Stimulated activated CD8-positive, alpha-beta memory T cell treated with anti-CD3 and anti-CD28 coated beads, Interleukin-4, amount 100 ng/mL, for 24 hours (primary cell): ENCODE measurements around the gene DPP10.
"Not testable (repeated sequence)": the region's sequence is repeated elsewhere in the genome, so short reads cannot be mapped to it uniquely, and the experiment has no call there.

Experiments used
- DNase-seq: peaks from one replicate; pipeline ENCODE4 v3.0.0-alpha.2; 2020; ENCODE audit warnings: low read depth

The DPP10 gene

DNA sequence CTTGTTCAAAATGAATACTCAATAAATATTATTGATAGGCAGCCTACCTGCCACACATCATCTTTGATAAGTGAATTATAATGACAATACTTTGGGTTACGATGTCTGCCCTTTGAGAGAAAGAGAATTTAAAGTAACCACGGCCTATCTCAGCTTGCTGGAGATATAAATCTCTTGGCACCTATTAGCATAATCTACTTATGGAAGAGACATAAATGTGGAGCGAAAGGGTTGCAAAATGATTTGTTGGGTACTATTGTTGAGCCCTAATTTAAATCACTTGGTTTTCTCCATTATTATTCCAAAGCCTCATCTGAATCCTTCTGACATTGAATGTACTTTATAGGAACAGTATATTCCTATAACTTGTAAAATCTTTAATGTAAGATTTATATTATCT is 520.1 kb downstream of the DPP10 start:
- no peak for DNase-seq

GRCh38 chr2:114968748-114969400 is 526.4 kb downstream of the DPP10 start:
- no peak for DNase-seq

DNA sequence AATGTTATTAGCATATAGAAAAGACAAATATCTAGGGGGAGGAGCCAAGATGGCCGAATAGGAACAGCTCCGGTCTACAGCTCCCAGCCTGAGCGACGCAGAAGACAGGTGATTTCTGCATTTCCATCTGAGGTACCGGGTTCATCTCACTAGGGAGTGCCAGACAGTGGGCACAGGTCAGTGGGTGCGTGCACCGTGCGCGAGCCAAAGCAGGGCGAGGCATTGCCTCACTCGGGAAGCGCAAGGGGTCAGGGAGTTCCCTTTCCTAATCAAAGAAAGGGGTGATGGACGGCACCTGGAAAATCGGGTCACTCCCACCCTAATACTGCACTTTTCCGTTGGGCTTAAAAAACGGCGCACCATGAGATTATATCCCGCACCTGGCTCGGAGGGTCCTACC is 561.9 kb downstream of the DPP10 start:
- DNase-seq: not testable (repeated sequence)

GRCh38 chr2:115011721-115012120 is 569.3 kb downstream of the DPP10 start:
- DNase-seq: no peak

- not testable (repeated sequence) for DNase-seq
These were observed 579.6 kb downstream of the DPP10 start for GRCh38 chr2:115022013-115022412.

GRCh38 chr2:115034801-115035200 is 592.4 kb downstream of the DPP10 start:
- DNase-seq: no peak

DNA sequence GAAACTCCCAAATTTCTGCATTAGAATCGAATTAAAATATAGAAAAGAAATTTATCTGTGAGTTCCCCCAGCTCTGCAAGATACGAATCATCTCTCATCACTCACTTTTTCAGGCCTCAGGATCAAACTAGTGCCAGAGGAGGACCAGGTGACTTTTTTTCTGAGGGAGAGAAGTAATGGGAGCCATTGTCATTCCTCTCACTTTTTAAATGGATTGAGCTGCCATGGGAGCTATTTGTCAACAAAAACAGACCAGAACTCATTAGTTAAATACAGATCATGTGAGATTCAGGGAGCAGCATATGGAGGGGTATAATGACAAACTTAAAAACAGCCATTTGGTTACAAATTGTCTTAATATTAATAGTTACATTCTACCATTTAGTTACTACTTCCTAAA is 594.4 kb downstream of the DPP10 start:
- no peak for DNase-seq

DNA sequence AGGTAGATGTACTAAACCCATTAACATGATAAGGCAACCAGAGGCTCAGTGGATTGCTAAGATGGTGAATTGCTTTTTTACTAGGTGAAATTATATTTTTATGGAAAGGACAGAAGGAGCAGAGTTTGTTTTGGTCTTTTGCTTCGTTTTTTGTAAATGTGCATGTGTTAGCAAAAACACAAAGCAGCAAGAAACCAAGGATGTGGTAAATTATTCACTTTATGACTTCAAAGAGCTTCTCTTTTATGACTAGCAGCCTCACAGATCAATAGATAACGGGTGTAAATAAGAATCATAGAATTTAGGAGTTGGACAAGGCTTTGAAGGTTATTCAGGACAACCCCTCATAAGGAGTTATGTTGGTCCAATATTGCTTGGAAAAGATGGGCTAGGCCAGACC is 615.0 kb downstream of the DPP10 start:
- DNase-seq: no peak

GRCh38 chr2:115070002-115070401 is 627.6 kb downstream of the DPP10 start:
- no peak for DNase-seq

GRCh38 chr2:115071534-115071933 is 629.1 kb downstream of the DPP10 start:
- no peak for DNase-seq

- no peak for DNase-seq
These were observed 633.4 kb downstream of the DPP10 start for GRCh38 chr2:115075800-115076199.

DNA sequence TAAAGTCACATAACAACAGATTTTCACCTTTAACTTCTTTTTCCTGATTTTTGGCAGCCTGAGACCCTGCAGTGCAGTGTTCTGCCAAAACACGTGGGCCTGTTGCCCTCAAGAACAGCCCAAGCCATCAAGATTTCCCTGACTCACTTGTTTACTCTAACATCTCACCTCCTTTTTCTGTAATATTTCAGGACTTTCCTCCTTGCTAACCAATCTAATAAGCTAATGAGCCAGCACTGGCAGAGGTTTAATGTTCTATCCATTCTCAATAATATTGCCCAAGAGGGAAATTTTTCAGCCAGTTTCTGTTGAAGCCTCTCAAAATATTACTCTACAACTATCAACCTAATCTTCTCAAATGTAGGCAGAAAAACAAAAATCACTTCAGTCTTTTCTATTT is 635.2 kb downstream of the DPP10 start:
- no peak for DNase-seq

DNA sequence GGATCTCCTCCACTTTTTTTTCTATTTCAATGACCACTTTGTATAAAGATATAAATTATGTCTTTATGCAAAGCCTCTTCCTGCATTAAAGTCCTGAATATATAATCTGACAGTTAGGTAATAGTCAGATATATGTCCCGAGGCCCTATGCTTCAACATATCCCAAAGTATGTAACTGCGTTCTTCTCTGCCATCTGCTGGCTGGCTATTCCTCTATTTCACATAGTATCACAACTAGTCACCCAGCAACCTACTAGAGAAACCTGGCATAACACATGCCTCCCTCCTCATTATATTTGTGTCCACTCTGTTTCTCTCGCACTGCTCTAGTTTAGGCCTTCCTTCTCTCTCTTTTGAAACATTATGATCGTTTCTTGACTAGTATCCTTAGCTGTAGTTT is 640.8 kb downstream of the DPP10 start:
- no peak for DNase-seq

- DNase-seq: no peak
These were observed 641.3 kb downstream of the DPP10 start for GRCh38 chr2:115083711-115084110.

DNA sequence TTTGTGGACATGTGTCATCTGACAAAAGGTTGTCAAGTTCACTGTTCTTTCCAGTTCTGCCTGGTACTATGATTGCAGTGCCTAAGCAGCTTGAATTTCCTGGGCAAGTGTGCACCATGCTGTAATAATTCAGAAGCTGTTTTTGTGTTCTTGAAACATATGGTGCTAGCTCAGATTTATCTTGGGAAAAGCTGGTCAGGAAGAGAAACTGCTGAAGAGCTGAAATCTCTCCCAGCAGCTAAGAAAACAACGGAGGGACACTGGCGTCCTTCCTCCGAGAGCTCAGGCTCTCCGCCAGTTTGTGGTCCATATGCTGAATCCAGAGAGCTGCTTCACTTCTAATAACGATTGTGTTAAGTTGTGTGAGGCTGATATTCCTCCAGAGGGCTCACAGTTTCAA is 642.0 kb downstream of the DPP10 start:
- no peak for DNase-seq

- not testable (repeated sequence) for DNase-seq
These were observed 643.7 kb downstream of the DPP10 start for GRCh38 chr2:115086051-115086620.

- DNase-seq: no peak
These were observed 652.0 kb downstream of the DPP10 start for GRCh38 chr2:115094441-115094840.

GRCh38 chr2:115105966-115106365 is 663.5 kb downstream of the DPP10 start:
- DNase-seq: no peak

DNA sequence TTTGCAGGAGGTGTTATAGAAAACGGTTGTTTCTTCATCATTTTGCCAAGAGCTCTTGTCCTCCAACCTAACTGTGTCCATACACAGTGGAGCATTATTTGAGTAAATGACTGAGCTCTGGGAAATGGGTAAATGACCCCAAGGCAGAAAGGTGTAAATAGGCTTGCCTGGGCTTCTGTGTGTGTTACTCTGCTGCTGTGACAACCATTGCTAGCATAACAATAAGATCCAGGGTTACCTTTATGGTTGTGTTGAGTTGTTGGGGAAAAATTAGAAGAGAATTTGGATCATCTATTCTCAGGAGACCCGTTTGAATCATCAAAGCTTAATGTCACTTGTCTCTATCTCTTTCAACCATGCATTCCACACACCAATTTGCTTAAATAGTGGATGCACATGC is 672.7 kb downstream of the DPP10 start:
- no peak for DNase-seq

DNA sequence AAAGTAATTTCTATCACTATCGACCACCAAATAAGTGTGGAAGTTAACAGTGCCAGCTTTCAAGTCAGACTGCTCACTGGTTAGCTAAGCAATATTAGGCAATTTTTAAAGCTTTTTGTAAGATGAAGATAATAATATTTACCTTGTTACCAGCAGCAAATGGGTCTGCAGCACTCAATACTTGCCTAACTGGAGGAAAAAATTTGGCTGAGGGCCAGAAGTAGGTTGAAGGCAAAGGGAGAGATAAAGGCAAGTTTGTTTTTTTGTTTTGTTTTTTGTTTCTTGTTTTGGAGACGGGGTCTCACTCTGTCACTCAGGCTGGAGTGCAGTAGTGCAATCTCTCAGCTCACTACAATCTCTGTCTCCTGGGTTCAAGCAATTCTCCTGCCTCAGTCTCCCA is 675.9 kb downstream of the DPP10 start:
- DNase-seq: no peak

DNA sequence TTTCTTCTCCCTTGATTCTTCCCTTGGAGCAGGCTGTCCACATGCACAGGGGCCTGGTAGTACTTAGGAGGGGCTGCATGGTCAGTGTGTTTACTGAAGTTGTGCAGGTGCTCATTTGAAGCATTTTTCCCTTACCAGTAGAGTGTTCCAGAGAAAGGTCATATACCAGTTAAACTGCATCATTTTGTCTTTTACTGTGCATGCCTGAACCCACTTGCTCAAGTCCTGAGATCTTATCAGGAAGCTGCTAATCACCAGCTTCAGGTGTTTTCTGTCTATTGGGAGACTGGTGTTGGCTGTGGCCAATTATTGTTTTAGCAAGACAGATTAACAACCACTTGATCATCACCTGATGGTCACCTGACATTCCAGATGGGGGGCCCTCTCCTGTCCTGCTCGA is 676.6 kb downstream of the DPP10 start:
- DNase-seq: no peak

DNA sequence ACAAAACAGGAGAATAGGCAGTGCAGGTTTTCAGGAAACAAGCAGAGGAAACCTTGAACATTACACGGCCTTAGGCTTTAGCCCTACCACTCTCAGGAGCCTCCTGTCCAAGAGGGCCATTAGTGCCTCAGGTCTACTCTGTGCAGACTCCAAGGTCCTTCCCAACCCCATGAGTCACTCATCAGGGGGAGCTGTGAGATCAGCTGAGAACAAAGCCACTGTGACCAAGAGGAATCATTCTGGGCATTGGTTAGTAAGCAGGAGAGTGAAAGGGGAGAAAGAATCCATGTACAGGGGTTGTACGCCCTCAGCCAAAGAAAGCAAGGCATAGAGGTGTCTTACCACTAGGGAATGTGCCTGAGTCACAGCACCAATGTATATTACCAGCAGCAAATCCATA is 680.3 kb downstream of the DPP10 start:
- no peak for DNase-seq

DNA sequence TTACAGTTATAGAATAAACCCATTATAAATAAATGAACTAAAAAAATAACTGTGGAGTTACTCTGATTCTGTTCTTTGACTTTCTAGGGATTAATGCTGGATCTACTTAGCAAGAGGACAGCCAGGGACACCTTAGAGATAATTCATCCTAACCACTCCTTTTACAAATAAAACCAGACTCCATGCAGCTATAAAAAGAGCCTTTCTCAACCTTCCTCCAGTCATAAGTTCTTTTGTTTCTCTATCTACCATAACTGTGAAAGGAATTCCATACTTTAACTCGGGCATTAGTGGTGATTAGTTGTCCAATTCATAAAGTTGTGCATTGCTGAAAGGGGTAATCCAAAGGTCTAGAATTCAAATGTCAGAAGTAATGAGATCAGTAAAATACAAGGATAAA is 682.4 kb downstream of the DPP10 start:
- no peak for DNase-seq

DNA sequence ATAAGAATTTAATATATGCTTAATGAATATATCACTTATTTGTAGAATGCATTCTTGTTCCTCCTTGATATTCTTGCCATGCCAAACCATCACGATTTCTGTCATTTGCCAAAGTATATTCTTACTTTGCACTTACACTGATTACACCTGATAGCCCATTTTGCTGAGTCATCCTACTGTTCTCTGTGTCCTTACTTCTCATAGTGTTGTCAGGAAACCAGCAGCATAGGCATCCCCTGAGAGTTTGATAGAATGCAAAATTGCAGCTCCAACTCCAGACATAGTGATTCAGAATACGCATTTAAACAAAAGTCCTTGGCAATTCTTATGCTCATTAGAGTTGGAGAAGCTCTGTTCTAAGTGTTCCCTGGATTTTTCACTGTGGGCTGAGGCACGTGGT is 687.1 kb downstream of the DPP10 start:
- no peak for DNase-seq
